BLaER1 (cell line): ENCODE measurements around the gene IL36RN.

ENCODE experiments used
- H3K27ac ChIP-seq: shearing (Covaris generic); formaldehyde crosslinking; 2 replicates; pipeline ENCODE4 v1.8.1; 2022
- H3K27me3 ChIP-seq: shearing (Covaris generic); formaldehyde crosslinking; 2 replicates; pipeline ENCODE4 v1.8.1; 2022
- H3K36me3 ChIP-seq: shearing (Covaris generic); formaldehyde crosslinking; 2 replicates; pipeline ENCODE4 v1.8.1; 2022
- H3K4me1 ChIP-seq: shearing (Covaris generic); formaldehyde crosslinking; 2 replicates; pipeline ENCODE4 v1.8.1; 2022
- H3K4me2 ChIP-seq: shearing (Covaris generic); formaldehyde crosslinking; 2 replicates; pipeline ENCODE4 v1.8.1; 2022
- H3K4me3 ChIP-seq: shearing (Covaris generic); formaldehyde crosslinking; 2 replicates; pipeline ENCODE4 v1.8.1; 2022
- H3K9ac ChIP-seq: shearing (Covaris generic); formaldehyde crosslinking; 2 replicates; pipeline ENCODE4 v1.8.1; 2022
- H3K9me3 ChIP-seq: shearing (Covaris generic); formaldehyde crosslinking; 2 replicates; pipeline ENCODE4 v1.8.1; 2022
- H4K20me1 ChIP-seq: shearing (Covaris generic); formaldehyde crosslinking; 2 replicates; pipeline ENCODE4 v1.8.1; 2022
- Cebpa-rat ChIP-seq: shearing (Covaris generic); IDR thresholded peaks from 2 replicates; pipeline ENCODE4 v1.8.1; 2022

IL36RN gene

DNA sequence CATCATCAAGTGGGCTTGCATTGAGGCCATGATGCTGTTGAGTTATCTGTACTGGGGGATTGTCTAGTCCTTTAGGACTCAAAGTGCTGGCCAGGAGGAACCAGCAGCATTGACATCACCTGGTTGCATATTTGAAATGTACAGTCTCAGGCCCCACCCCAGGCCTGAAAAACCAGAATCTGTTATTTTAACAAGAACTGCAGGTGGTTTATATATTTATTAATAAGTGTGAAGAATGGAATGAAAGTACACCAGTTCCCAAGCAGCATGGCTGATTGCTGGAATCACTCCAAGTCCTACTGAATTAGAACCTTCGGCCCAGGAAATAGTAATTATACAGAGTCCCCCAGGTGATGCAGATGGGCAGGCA, 11.6 kb downstream of the IL36RN start:
- no peaks in the 10 kb centered on the region for H3K9me3 ChIP-seq
- H3K4me3 ChIP-seq = no peak overlapping the region
- no peaks in the 10 kb centered on the region for H4K20me1 ChIP-seq
- no peak overlapping the region for H3K4me2 ChIP-seq
- H3K27me3 ChIP-seq = no peaks in the 10 kb centered on the region
- H3K4me1 ChIP-seq = no peaks in the 10 kb centered on the region
- no peak overlapping the region for H3K9ac ChIP-seq
- H3K36me3 ChIP-seq = no peaks in the 10 kb centered on the region
- TF ChIP-seq Cebpa-rat = no peak
- H3K27ac ChIP-seq = no peak overlapping the region

DNA sequence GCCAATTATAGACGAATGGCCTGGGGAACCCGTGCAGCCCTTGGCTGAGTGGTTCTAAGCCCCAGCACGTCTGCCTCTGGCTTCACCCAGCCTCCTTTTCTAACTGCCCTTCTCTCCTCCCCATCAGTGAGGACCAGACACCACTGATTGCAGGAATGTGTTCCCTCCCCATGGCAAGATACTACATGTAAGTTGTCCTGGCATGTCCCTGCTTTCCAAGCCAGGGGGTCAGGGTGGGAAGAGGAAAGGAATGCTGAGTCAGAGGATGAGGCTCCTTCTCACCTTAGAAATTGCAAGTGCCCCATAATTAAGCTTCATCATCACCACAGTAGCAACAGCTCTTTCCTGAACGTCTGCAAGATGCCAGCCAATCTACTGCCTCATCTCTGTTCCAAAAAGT, 13.6 kb downstream of the IL36RN start:
- H3K4me1 ChIP-seq = peaks cover 5% of the 10 kb centered on the region; the same call in 1 of the 2 replicates
- no peak for TF ChIP-seq Cebpa-rat
- H3K9ac ChIP-seq = no peak overlapping the region
- H3K4me2 ChIP-seq = no peak overlapping the region
- H3K27ac ChIP-seq = no peak overlapping the region
- H3K27me3 ChIP-seq = no peaks in the 10 kb centered on the region
- no peaks in the 10 kb centered on the region for H4K20me1 ChIP-seq
- no peaks in the 10 kb centered on the region for H3K9me3 ChIP-seq
- H3K4me3 ChIP-seq = no peak overlapping the region
- H3K36me3 ChIP-seq = no peaks in the 10 kb centered on the region

DNA sequence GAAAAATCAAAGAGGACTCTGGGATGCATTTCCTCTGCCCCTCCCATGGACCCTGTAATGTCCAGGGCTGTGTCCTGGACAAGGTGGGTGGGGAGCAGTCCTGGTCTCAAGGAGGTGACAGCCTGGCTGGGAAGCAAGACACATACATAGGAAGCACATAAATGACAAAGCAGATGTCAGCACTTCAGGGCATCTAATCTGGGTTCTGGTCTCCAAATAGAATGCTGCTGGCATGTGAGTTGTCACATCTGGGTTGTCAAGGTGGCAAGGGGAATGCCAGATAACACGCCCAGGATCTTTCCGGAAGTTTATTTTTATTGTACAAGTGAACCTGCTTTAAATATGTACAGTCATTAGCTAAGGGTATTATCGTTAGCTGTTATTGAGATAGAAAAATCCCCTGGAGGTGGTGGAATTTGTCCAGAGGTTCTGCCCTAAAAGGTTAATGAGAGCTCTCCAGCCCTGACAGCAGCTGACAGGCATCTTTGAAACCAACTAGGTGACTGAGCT, 14.4 kb downstream of the IL36RN start:
- Histone ChIP-seq H3K4me3 (no peak overlapping the region), H3K36me3 (no peaks in the 10 kb centered on the region), H3K4me2 (no peak overlapping the region), H3K9ac (no peak overlapping the region), H3K9me3 (no peaks in the 10 kb centered on the region), H4K20me1 (no peaks in the 10 kb centered on the region), H3K4me1 (peaks cover 5% of the 10 kb centered on the region; the same call in 1 of the 2 replicates), H3K27ac (no peak overlapping the region), H3K27me3 (no peaks in the 10 kb centered on the region)
- TF ChIP-seq Cebpa-rat = no peak

DNA sequence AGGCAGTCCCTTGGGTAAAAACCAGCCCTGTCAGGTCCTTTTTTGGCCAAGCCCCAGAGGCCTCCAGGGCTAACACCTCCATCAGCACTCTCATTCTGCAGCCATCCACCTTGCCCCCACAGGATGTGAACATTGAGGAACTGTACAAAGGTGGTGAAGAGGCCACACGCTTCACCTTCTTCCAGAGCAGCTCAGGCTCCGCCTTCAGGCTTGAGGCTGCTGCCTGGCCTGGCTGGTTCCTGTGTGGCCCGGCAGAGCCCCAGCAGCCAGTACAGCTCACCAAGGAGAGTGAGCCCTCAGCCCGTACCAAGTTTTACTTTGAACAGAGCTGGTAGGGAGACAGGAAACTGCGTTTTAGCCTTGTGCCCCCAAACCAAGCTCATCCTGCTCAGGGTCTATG, 16.0 kb downstream of the IL36RN start:
- H3K27me3 ChIP-seq = no peaks in the 10 kb centered on the region
- no peak overlapping the region for H3K4me2 ChIP-seq
- no peaks in the 10 kb centered on the region for H3K36me3 ChIP-seq
- H3K27ac ChIP-seq = no peak overlapping the region
- peaks cover 5% of the 10 kb centered on the region; the same call in 1 of the 2 replicates for H3K4me1 ChIP-seq
- TF ChIP-seq Cebpa-rat = no peak
- H4K20me1 ChIP-seq = no peaks in the 10 kb centered on the region
- H3K4me3 ChIP-seq = no peak overlapping the region
- H3K9ac ChIP-seq = no peak overlapping the region
- H3K9me3 ChIP-seq = no peaks in the 10 kb centered on the region

DNA sequence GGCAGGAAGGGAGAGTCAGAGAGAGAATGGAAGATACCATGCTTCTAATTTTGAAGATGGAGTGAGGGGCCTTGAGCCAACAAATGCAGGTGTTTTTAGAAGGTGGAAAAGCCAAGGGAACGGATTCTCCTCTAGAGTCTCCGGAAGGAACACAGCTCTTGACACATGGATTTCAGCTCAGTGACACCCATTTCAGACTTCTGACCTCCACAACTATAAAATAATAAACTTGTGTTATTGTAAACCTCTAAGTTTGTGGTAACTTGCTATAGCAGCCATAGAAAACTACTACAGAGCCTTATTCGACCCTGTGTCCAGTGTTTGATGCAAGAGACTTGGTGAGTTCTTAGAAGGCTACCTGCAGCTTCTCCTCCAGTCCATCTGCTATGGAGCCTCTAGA, 16.6 kb downstream of the IL36RN start:
- Histone ChIP-seq H3K27ac (no peak overlapping the region), H3K4me3 (no peak overlapping the region), H4K20me1 (no peaks in the 10 kb centered on the region), H3K9me3 (no peaks in the 10 kb centered on the region), H3K4me1 (peaks cover 5% of the 10 kb centered on the region; the same call in 1 of the 2 replicates), H3K4me2 (no peak overlapping the region), H3K9ac (no peak overlapping the region), H3K27me3 (no peaks in the 10 kb centered on the region), H3K36me3 (no peaks in the 10 kb centered on the region)
- no peak for TF ChIP-seq Cebpa-rat

DNA sequence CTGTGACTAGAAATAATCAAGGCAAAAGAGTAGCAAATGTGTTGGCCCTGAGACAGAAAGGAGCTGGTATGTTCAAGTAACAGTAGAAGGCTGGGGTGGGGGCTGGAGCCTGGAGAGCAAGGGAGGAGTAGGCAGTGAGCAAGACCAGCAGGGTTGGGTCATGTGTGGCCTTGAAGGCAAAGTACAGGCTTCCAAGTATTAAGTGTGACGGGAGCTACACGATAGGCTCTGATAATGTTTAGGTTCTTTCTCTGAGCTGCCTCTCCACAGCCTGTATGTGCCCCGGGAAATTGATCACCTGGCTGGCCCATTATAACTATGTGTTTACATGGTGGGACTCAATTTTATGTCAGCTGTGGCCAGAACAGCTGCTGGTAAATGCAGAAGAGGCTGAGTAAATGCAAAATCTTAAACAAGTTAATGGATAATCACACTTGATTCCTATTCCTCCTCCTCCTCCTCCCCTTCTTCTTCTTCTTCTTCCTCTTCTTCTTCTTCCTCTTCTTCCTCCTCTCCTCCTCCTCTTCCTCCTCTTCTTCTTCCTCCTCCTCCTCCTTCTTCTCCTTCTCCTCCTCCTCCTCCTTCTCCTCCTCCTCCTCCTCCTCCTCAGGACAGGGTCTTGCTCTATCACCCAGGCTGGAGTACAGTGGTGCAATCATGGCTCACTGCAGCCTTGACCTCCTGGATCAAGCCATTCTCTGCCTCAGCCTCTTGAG, 18.1 kb downstream of the IL36RN start:
- no peak for TF ChIP-seq Cebpa-rat
- H3K27ac ChIP-seq = no peak overlapping the region

DNA sequence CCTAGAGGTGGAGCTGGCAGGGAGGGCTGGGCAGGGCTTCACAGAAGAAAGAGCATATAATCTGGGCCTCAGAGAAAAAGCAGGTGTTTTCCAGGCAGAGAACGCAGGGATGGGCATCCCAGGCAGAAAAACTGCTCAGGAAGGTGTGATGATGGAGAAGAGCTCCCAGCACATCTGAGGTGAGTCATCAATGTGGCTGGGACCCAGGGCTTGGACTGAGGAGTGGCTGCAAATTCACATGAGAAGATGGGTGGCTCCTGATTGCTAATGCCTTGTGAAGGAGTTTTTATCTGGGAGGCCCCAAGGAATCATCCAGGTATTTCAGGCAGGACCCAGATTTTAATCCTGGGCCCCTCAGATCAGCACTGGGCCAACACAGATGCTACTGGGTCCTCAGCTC, 18.9 kb downstream of the IL36RN start:
- Histone ChIP-seq H3K4me1 (peaks cover 5% of the 10 kb centered on the region; the same call in 1 of the 2 replicates), H3K9ac (no peak overlapping the region), H4K20me1 (no peaks in the 10 kb centered on the region), H3K4me3 (no peak overlapping the region), H3K36me3 (no peaks in the 10 kb centered on the region), H3K4me2 (no peak overlapping the region), H3K27ac (no peak overlapping the region), H3K27me3 (no peaks in the 10 kb centered on the region), H3K9me3 (no peaks in the 10 kb centered on the region)
- TF ChIP-seq Cebpa-rat = no peak

More for the DNA sequence above, 18.1 kb downstream of the IL36RN start:
- Histone ChIP-seq H3K4me1 (peaks cover 5% of the 10 kb centered on the region; the same call in 1 of the 2 replicates), H3K4me3 (no peak overlapping the region), H3K4me2 (0 out of 2 replicates have a peak overlapping the region, but pooled peaks have one; percentile 2), H4K20me1 (no peaks in the 10 kb centered on the region), H3K36me3 (no peaks in the 10 kb centered on the region), H3K27me3 (no peaks in the 10 kb centered on the region), H3K9ac (no peak overlapping the region), H3K9me3 (no peaks in the 10 kb centered on the region)

DNA sequence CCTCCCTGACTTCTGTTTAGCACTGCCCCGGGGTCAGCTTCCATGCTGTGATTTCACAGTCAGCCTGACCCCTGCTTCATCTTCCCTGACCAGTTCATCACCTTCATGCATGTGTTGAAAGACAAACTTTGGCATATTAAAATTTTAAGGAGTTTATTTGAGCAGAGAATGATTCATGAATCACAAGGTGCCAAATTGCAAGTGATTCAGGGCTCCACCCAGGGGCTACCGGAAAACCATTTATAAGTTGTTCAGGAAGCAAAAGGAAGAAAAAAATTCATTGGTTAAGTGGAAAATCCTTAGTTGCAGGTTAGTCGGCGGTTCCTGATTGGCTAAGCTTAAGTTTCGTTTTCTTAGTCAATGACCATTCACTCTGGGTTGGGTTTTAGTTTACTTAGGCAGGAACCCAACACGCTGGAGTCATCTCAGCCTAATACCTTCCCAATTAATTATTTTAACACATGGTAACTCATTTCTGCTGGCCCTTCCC, 19.4 kb downstream of the IL36RN start:
- H3K27ac ChIP-seq = no peak overlapping the region

DNA sequence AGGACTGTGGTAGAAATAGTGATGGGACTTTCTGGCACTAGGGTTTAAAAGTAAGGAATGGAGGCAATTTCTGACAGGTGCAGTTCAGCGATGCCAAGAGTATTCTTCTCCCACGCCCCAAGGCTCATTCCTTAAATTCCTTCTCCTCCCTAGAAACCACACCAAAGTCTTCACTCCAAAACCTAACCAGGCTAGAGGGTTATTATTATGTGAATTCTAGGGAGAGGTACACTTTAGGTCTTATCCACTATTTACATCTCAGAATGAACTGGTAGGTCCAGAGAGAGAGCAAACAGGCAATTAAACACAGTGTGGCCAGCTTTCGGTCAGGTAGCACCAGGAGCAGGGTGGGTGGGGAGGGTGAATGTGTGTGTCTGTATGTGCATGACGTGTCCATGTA, 20.1 kb downstream of the IL36RN start:
- no peaks in the 10 kb centered on the region for H3K9me3 ChIP-seq
- no peaks in the 10 kb centered on the region for H4K20me1 ChIP-seq
- TF ChIP-seq Cebpa-rat = no peak
- H3K4me3 ChIP-seq = no peak overlapping the region
- no peaks in the 10 kb centered on the region for H3K36me3 ChIP-seq
- no peak overlapping the region for H3K9ac ChIP-seq
- H3K4me1 ChIP-seq = peaks cover 5% of the 10 kb centered on the region; the same call in 1 of the 2 replicates
- H3K4me2 ChIP-seq = no peak overlapping the region
- H3K27ac ChIP-seq = no peak overlapping the region
- no peaks in the 10 kb centered on the region for H3K27me3 ChIP-seq

More for the DNA sequence above, 19.4 kb downstream of the IL36RN start:
- peaks cover 5% of the 10 kb centered on the region; the same call in 1 of the 2 replicates for H3K4me1 ChIP-seq
- no peaks in the 10 kb centered on the region for H3K27me3 ChIP-seq
- no peaks in the 10 kb centered on the region for H3K9me3 ChIP-seq
- no peak overlapping the region for H3K4me3 ChIP-seq
- H3K9ac ChIP-seq = no peak overlapping the region
- H3K36me3 ChIP-seq = no peaks in the 10 kb centered on the region
- no peak overlapping the region for H3K4me2 ChIP-seq
- TF ChIP-seq Cebpa-rat = no peak
- no peaks in the 10 kb centered on the region for H4K20me1 ChIP-seq

DNA sequence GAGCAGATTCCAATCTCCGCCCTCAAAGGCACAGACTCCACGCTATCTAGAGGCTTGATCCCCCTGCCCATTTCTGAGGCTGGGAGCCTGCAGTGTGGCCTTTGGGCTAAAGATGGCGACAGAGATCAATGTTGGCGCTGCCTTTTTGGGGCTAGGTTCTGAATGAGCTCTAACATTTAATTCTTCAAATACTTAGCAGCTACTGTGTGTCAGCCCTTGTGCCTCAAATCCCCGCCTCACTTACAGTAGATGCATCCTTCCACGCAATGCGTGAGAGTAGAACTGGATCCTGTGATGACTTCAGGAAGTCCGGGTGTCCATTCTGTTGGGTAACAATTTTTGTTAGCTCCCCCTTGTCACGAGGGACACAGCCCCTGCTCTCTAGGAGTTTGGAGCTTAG, 21.1 kb downstream of the IL36RN start:
- H3K9ac ChIP-seq = no peak overlapping the region

More for the DNA sequence above, 21.1 kb downstream of the IL36RN start:
- peaks cover 5% of the 10 kb centered on the region; the same call in 1 of the 2 replicates for H3K4me1 ChIP-seq
- TF ChIP-seq Cebpa-rat = no peak
- no peak overlapping the region for H3K4me3 ChIP-seq
- no peaks in the 10 kb centered on the region for H3K9me3 ChIP-seq
- H3K27ac ChIP-seq = no peak overlapping the region
- no peaks in the 10 kb centered on the region for H3K27me3 ChIP-seq
- no peaks in the 10 kb centered on the region for H4K20me1 ChIP-seq
- no peak overlapping the region for H3K4me2 ChIP-seq
- H3K36me3 ChIP-seq = no peaks in the 10 kb centered on the region
